ENCODE results near the gene SAMD4B.
A peak's percentile ranks its signal among the peaks of the same experiment; 100 is the strongest.
"Not testable (repeated sequence)": the region's sequence is repeated elsewhere in the genome, so short reads cannot be mapped to it uniquely, and the experiment has no call there.

SAMD4B gene

DNA sequence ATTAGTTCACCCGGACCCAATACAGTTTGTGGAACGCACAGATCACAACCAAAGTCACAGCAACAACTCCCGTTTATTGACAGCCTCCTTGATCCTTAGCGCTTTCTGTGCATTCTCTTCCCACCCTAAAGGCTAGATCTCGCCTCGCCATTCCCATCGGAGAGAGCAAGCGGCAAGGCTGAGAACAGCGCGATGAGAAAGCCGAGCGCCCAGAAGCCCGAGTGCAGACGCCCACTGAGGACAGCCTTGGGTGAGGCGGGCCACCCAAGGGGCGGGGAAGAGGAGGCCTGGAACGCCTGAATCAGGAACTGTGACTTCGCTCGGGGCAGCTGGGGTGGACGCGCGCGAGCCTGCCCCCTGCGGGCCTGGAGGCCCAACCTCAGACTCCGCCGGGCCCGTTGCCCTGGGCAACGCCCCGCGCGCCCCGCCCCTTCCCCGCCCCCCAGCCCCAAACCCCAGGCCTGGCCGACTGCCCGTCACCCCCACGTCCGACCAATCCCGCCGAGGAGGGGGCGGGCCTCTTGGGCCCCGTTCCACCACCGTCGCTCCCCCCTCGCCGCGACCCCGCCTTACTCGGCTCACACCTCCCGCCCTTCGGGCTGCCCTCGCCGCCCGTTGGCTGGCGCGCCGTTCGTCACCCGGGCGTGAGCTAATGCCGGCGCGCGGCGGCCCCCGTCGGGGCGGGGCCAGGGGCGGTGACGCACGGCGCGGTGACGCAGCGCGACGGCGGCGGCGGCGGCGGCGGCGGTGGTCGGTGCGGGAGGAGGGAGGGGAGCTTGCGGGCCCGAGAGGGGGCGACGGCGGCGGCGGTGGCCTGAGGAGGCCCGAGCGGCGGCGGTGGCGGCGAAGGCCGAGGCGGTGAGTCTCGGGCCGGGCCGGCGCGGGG is at the start of gene SAMD4B:
Gene SAMD4B, plus strand, starts transcription at position 703 of the 886 bp plus-strand sequence. CDS start 14,473 bp downstream, outside the sequence.
- peak; percentile 97 to 99 for DNase-seq

DNA sequence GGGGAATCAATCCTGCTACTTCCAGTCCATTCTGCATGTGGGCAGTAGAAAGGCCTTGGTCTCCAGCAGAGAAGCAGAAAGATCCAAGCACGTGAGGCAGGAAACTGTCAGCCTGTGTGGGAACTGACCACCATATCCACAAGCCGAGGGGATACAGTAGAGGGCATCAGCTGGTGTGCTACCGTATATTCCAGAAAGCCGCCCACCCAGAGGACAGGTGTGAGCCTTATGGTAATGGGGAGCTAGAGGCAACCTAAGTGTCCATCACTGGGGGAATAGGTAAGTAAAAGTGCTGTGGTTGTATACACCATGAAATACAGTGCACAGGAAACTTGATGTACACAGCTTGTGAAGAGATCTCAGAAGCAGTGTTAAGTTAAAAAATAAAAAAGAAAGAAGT is 48.8 kb upstream of the SAMD4B start:
- DNase-seq, result no peak

GRCh38 chr19:39296055-39296645 is 46.1 kb upstream of the SAMD4B start, which contains the start of gene IFNL1:
IFNL1 (plus strand) TSS chr19:39296407; CDS start chr19:39296422, 15 bp downstream.
- no peak for DNase-seq

GRCh38 chr19:39296906-39297305 is 45.3 kb upstream of the SAMD4B start:
- no peak for DNase-seq

GRCh38 chr19:39297931-39298634 is 44.1 kb upstream of the SAMD4B start:
- no peak for DNase-seq

- no peak for DNase-seq
These were observed 42.8 kb upstream of the SAMD4B start for GRCh38 chr19:39299404-39299803.

GRCh38 chr19:39299832-39300231 is 42.4 kb upstream of the SAMD4B start:
- DNase-seq, result no peak

DNA sequence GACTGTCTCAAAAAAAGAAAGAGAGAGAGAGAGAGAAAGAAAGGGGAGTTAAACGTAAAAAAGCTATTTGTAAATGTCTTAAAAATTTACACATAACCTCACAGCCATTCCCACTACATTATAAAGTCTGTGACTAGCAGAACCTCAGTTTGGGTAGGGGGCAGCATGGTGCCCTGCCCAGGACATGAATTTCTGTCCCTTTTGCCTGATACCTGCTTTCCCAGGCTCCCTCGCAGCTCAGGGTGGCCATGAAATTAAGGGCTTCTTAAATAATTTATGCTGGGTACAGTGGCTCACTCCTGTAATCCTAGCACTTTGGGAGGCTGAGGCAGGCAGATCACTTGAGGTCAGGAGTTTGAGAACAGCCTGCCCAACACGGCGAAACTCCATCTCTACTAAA is 41.2 kb upstream of the SAMD4B start:
- no peak for DNase-seq

DNA sequence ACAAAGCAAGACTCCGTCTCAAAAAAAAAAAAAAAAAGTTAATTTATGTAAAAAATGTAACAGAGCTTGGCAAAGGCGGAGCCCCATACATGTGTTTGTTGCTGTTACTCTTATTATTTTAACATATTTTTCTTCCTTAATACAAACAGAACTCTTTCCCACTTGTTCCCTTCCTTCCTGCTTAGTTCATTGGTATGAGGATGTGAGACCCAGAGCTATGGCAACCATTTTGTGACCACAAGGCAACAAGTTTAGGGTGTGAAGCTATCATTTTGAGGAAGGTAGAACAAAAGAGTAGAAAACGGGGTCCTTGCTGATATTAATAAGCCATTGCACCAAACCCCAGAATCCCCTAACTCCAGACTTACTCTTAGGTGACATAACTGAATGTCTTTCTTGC is 40.7 kb upstream of the SAMD4B start:
- DNase-seq, result no peak

DNA sequence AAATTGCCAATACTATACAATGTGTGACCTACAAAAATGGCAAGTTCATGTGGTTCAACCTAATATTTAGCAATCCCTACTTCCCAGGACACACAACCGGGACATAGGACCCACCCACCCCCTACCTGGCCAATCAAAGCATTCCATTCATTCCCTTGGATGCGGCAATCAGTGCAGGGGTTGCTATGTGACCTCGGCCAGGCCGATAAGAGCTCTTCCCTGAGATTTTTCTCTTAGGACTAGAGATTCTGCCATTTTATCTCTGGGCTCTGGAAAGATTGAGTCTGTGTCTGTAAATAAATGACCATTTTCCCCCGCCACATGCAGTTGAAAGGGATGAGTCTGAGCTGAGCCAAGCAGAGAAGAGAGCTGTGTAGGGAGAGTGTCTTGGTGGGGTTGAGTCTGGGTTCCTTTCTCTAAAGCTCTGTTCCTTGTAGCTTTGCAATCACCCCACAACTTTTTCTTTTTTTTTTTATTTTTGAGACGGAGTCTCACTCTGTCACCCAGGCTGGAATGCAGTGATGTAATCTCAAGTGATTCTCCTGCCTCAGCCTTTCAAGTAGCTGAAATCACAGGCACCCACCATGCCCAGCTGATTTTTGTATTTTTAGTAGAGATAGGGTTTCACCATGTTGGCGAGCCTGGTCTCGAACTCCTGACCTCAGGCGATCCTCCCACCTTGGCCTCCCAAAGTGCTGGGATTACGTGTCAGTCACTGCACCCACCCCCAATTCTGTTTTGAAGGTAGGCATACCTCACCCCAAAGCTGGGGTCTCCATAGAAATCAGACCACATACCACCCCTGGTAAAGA is 38.6 kb upstream of the SAMD4B start:
- no peak for DNase-seq

DNA sequence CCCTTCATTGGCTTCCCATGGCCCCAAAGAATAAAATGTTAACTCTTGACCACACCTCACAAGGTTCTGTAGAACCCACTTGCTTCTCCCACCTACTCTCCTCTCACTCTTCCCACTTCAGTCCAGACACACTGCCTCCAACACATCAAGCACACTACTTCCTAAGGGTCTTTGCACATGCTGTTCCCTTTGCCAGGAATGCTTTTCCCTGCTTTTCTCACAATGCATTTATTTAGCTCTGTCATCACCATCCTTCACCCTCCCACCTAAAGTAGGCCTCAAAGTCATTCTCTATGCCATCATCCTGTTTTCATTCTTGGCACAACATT is 38.1 kb upstream of the SAMD4B start:
- DNase-seq, result no peak

DNA sequence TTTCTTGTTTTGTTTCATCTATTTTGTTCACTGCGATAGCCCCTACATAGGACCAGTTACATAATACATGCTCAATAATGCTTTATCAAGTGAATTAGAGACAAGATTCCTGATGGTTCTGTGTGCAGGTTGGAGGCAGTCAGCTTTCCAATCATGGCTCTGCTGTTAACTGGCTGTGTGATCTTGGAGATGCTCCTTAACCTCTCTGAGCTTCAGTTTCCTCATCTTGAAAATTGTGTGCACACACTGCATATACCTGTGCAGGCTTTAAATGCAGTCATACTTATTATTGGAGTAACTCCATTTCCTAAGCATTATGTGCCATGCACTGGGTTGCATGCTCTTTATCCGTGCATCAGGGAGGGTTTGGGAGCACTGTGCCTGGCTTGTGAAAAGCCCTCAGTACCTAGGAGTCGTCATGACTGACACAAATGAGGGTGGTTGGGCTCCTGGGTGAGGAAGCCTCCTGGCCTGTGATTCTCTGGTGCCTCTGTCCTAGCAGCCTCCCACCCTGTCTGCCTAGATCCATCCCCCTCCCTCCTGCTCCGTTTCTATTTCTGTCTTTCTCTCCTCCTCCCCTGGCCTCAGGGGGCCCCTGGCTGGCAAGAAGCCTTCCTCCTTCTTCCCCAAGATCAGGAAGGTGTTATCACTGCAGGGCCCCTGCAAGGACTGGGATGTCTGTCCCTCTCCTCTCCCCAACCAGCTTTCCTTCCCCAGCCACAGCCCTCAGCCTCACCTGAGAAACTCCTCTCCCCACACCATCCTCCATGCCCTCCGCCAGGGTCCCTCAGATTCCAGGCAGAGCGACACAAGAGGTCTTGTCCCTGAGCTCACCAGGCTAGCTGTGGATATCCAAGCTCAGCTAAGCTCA is 37.3 kb upstream of the SAMD4B start:
- DNase-seq, result no peak

DNA sequence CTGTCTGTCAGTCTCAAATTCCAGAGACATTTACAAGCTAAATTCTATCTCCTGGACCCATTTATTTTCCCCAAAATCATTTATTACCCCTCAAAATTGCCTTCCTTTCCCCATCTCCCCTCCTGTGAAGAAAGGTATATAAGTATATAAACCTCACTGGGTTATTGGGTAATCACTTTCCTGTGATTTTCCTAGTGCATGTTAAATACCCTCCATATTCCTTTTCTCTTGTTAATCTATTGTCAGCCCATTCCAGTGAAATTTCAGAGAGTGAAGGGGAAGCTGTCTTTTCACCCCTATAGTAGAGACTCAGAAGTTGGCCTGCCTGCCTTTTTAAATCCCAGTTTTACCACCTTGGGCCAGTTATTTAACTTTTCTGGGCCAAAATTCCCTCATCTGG is 36.1 kb upstream of the SAMD4B start:
- no peak for DNase-seq

GRCh38 chr19:39307046-39307821 is 35.0 kb upstream of the SAMD4B start:
- peak in 1 of 2 experiments; percentile 14 for DNase-seq

DNA sequence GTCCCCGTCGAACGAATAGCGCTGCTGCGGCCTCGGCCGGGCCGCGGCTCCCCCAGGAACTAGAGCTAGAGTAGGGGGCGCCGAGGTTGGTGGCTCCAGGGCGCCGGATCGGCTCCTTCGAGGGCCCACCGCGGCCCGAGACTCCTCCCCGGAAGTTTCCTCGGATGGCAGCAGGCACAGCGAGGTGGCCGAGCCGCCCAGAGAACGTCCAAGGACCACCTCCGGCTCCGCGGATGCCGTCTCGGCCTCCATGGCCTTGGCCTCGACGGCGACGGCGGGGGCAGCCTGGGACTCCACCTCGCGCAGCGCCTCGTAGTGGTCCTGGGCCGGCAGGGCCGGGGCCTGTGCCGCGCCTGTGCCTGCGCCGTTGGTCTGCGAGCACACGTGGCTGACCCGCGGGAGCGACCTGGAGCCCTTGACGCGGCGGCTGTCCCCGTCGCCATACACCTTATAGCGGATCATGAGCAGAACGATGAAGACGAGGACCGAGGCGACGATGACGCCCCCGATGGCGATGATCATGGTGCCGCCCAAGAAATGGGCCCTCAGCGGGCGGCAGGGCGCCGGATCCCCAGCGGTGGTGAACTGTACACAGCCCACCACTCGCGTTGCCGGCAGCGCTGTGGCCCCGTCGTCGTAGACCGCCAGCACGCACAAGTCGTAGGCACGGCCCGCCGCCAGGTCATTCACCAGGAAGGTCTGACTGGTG is 34.2 kb upstream of the SAMD4B start:
- no peak for DNase-seq

DNA sequence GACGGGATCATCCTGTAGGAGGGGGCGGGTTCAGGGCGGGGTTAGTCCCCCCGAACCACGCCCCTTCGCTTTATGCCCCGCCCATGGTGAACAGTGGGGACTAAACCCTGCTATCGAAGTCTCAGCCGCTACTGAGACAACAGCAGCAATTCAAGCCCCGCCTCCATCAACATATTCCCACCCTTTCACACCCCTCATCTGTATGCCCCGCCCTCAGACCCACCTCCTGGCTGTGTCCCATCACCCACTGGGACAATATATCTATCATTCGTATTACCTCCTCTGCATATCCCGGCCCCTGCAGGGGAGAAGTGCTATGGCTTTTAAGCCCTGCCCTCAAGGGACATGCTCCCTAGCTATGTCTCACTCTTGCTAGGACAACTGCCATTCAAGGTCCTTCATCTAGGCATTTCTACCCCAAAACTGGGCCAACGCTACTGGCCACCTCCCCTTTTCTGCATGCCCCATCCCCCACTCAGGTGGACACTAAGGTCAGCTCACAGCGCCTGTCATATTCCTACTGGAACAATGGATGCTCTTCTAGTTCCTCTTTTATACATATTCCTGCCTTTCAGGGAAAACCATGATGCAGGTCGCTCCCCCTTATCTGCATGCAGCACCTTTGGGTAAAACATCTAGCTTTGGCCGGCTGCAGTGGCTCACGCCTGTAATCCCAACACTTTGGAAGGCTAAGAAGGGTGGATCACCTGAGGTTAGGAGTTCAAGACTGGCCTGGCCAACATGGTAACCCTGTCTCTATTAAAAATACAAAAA is 33.5 kb upstream of the SAMD4B start:
- no peak for DNase-seq

GRCh38 chr19:39309305-39309670 is 32.9 kb upstream of the SAMD4B start:
- DNase-seq, result not testable (repeated sequence)

GRCh38 chr19:39310558-39311311 is 31.5 kb upstream of the SAMD4B start:
- no peak for DNase-seq
